ENCODE data around the gene ADAMTS2. TPM values are rescaled to one million over a fixed set of nuclear protein-coding genes. Genes with fewer than 3 reads are reported as not detected.
A peak's percentile ranks its signal among the peaks of the same experiment; 100 is the strongest.

ADAMTS2 gene
- total RNA-seq, 6 experiments from 2014 or later, result 31.5 to 38.4 (median 34.1) TPM

GRCh38 chr5:179163236-179164155 lies 181.8 kb downstream of the ADAMTS2 start:
- H3K27me3 Mint-ChIP-seq (ENCODE audit: insufficient read depth), result peaks cover 3% of the 10 kb centered on the region
- peaks cover 15% of the 10 kb centered on the region for H3K4me1 Mint-ChIP-seq (ENCODE audit: low read depth)
- H3K36me3 Mint-ChIP-seq (ENCODE audit: low read depth), result peaks cover 34% of the 10 kb centered on the region
- peaks cover 13% of the 10 kb centered on the region for H3K9me3 Mint-ChIP-seq
- no peak overlapping the region for H3K27ac Mint-ChIP-seq
- no peak for TF ChIP-seq CTCF (IDR thresholded peaks at IDR 0.05)
- no peak for DNase-seq
- no peak overlapping the region for H3K4me3 Mint-ChIP-seq

GRCh38 chr5:179162351-179163235 lies 182.7 kb downstream of the ADAMTS2 start:
- H3K4me3 Mint-ChIP-seq, result no peak overlapping the region
- H3K9me3 Mint-ChIP-seq, result peaks cover 13% of the 10 kb centered on the region
- no peak for DNase-seq
- no peak overlapping the region for H3K27ac Mint-ChIP-seq
- TF ChIP-seq CTCF (IDR thresholded peaks at IDR 0.05), result no peak
- peaks cover 10% of the 10 kb centered on the region for H3K4me1 Mint-ChIP-seq (ENCODE audit: low read depth)
- peaks cover 3% of the 10 kb centered on the region for H3K27me3 Mint-ChIP-seq (ENCODE audit: insufficient read depth)
- H3K36me3 Mint-ChIP-seq (ENCODE audit: low read depth), result peaks cover 37% of the 10 kb centered on the region

GRCh38 chr5:179161901-179162300 lies 183.4 kb downstream of the ADAMTS2 start:
- Mint-ChIP-seq H3K27me3 (ENCODE audit: insufficient read depth) (peaks cover 3% of the 10 kb centered on the region), H3K4me1 (ENCODE audit: low read depth) (peaks cover 6% of the 10 kb centered on the region), H3K27ac (no peak overlapping the region), H3K4me3 (no peak overlapping the region), H3K36me3 (ENCODE audit: low read depth) (peaks cover 37% of the 10 kb centered on the region), H3K9me3 (peaks cover 13% of the 10 kb centered on the region)
- no peak for TF ChIP-seq CTCF (IDR thresholded peaks at IDR 0.05)
- DNase-seq, result no peak

- Mint-ChIP-seq H3K27ac (no peak overlapping the region), H3K4me3 (no peak overlapping the region), H3K4me1 (ENCODE audit: low read depth) (peaks cover 6% of the 10 kb centered on the region), H3K27me3 (ENCODE audit: insufficient read depth) (peaks cover 3% of the 10 kb centered on the region), H3K36me3 (ENCODE audit: low read depth) (peaks cover 37% of the 10 kb centered on the region), H3K9me3 (peaks cover 13% of the 10 kb centered on the region)
- TF ChIP-seq CTCF (IDR thresholded peaks at IDR 0.05), result no peak
- DNase-seq, result peak; percentile 10
Measured at GRCh38 chr5:179160584-179160983, 184.7 kb downstream of the ADAMTS2 start.

- Mint-ChIP-seq H3K36me3 (ENCODE audit: low read depth) (peaks cover 36% of the 10 kb centered on the region), H3K4me3 (no peak overlapping the region), H3K27ac (no peak overlapping the region), H3K4me1 (ENCODE audit: low read depth) (peaks cover 6% of the 10 kb centered on the region), H3K9me3 (peaks cover 13% of the 10 kb centered on the region), H3K27me3 (ENCODE audit: insufficient read depth) (peaks cover 1% of the 10 kb centered on the region)
- TF ChIP-seq CTCF (IDR thresholded peaks at IDR 0.05), result no peak
- no peak for DNase-seq
Measured at GRCh38 chr5:179158556-179158955, 186.7 kb downstream of the ADAMTS2 start.
